Erythroblast (primary cell): ENCODE results near the gene SNTN.

Source experiments
- GATA1 ChIP-seq: IDR thresholded peaks from 2 replicates; pipeline ENCODE4 v1.6.1; 2011; ENCODE audit warnings: low read depth, mild to moderate bottlenecking, control low read depth, low read length, moderate library complexity
- POLR2A ChIP-seq: IDR thresholded peaks from 2 replicates; pipeline ENCODE4 v1.6.1; 2011; ENCODE audit warnings: mild to moderate bottlenecking, low read length

- TF ChIP-seq POLR2A (no peak), GATA1 (no peak)
Measured at GRCh38 chr3:63654211-63654610, 1.7 kb downstream of the SNTN start.
